CMK (cell line): ENCODE data around the gene MMP8.
"Not testable (repeated sequence)": the region's sequence is repeated elsewhere in the genome, so short reads cannot be mapped to it uniquely, and the experiment has no call there.

Experiments used
- DNase-seq: peaks from one replicate; pipeline ENCODE4 v3.0.0-alpha.2; 2010; ENCODE audit warnings: low read depth

MMP8 gene

GRCh38 chr11:102724904-102725500, at the start of gene MMP8:
Gene MMP8 (minus strand): TSS chr11:102724954. CDS start chr11:102724855, 99 bp downstream.
- no peak for DNase-seq

GRCh38 chr11:102773386-102773785, 48.6 kb upstream of the MMP8 start:
- no peak for DNase-seq

GRCh38 chr11:102771351-102771750, 46.6 kb upstream of the MMP8 start:
- DNase-seq = no peak

GRCh38 chr11:102770191-102770590, 45.4 kb upstream of the MMP8 start:
- no peak for DNase-seq

- DNase-seq = no peak
Measured at GRCh38 chr11:102767800-102768199, 43.0 kb upstream of the MMP8 start.

- no peak for DNase-seq
Measured at GRCh38 chr11:102763440-102763839, 38.7 kb upstream of the MMP8 start.

GRCh38 chr11:102762361-102762767, 37.6 kb upstream of the MMP8 start:
- DNase-seq = no peak

GRCh38 chr11:102761646-102762238, 37.0 kb upstream of the MMP8 start:
- no peak for DNase-seq

- no peak for DNase-seq
Measured at GRCh38 chr11:102760344-102761035, 35.7 kb upstream of the MMP8 start.

GRCh38 chr11:102757823-102758549, 33.2 kb upstream of the MMP8 start:
- DNase-seq = no peak

GRCh38 chr11:102753267-102753666, 28.5 kb upstream of the MMP8 start:
- no peak for DNase-seq

GRCh38 chr11:102751673-102752072, 26.9 kb upstream of the MMP8 start:
- DNase-seq = no peak

GRCh38 chr11:102749101-102749722, 24.5 kb upstream of the MMP8 start:
- no peak for DNase-seq

- not testable (repeated sequence) for DNase-seq
Measured at GRCh38 chr11:102746746-102747578, 22.2 kb upstream of the MMP8 start.

GRCh38 chr11:102734650-102735049, 9.9 kb upstream of the MMP8 start:
- DNase-seq = no peak

GRCh38 chr11:102733232-102733875, 8.6 kb upstream of the MMP8 start:
- DNase-seq = peak; percentile 22

- DNase-seq = not testable (repeated sequence)
Measured at GRCh38 chr11:102730944-102731343, 6.2 kb upstream of the MMP8 start.

- no peak for DNase-seq
Measured at GRCh38 chr11:102729849-102730815, 5.4 kb upstream of the MMP8 start.

GRCh38 chr11:102727890-102728289, 3.1 kb upstream of the MMP8 start:
- no peak for DNase-seq

- DNase-seq = no peak
Measured at GRCh38 chr11:102722821-102723220, 1.9 kb downstream of the MMP8 start.
